Neuronal stem cell (in vitro differentiated cells): Measurements from ENCODE around the gene PADI6.

Experiments used
- DNase-seq: peaks from one replicate; pipeline ENCODE4 v3.0.0-alpha.2; 2013; ENCODE audit warnings: low spot score
- H2AFZ ChIP-seq: one replicate; pipeline ENCODE4 v1.6.1; 2013; ENCODE audit warnings: mild to moderate bottlenecking, low read length, inconsistent platforms
- H2AK5ac ChIP-seq: 2 replicates; pipeline ENCODE4 v1.6.1; 2013; ENCODE audit warnings: low read depth, mild to moderate bottlenecking, inconsistent platforms, low read length, moderate library complexity, mixed read lengths
- H2BK120ac ChIP-seq: 2 replicates; pipeline ENCODE4 v1.6.1; 2013; ENCODE audit warnings: low read depth, mild to moderate bottlenecking, inconsistent platforms, low read length, moderate library complexity, mixed read lengths
- H2BK12ac ChIP-seq: one replicate; pipeline ENCODE4 v1.6.1; 2013; ENCODE audit warnings: low read length, inconsistent platforms
- H2BK15ac ChIP-seq: 2 replicates; pipeline ENCODE4 v1.6.1; 2013; ENCODE audit warnings: mild to moderate bottlenecking, low read length, inconsistent platforms, mixed read lengths
- H2BK5ac ChIP-seq: one replicate; pipeline ENCODE4 v1.6.1; 2013; ENCODE audit warnings: inconsistent platforms, mild to moderate bottlenecking, low read length, moderate library complexity
- H3K14ac ChIP-seq: one replicate; pipeline ENCODE4 v1.6.1; 2013; ENCODE audit warnings: low read length, inconsistent platforms
- H3K18ac ChIP-seq: 2 replicates; pipeline ENCODE4 v1.6.1; 2013; ENCODE audit warnings: low read length, inconsistent platforms
- H3K23ac ChIP-seq: 2 replicates; pipeline ENCODE4 v1.6.1; 2013; ENCODE audit warnings: low read depth, mild to moderate bottlenecking, mixed read lengths, low read length, inconsistent platforms; ENCODE audit not compliant: poor library complexity
- H3K27ac ChIP-seq: replicated peaks from 3 replicates; pipeline ENCODE4 v1.5.1; 2013; ENCODE audit warnings: low read length, inconsistent platforms
- H3K27me3 ChIP-seq, 3 experiments: 2 replicates each; pipeline ENCODE4 v1.6.1; 2013; ENCODE audit warnings: low read length in 3 of 3, mild to moderate bottlenecking in 2 of 3, inconsistent platforms in 1 of 3, low read depth in 1 of 3, mixed read lengths in 1 of 3, moderate library complexity in 1 of 3; ENCODE audit not compliant: control insufficient read depth in 3 of 3, insufficient read depth in 3 of 3
- H3K36me3 ChIP-seq, 2 donors: replicated peaks in 1 of 2; 2 replicates each; pipeline ENCODE4 v1.6.1; 2013; ENCODE audit warnings: low read length in 2 of 2; ENCODE audit not compliant: control insufficient read depth in 2 of 2, insufficient read depth in 2 of 2
- H3K4ac ChIP-seq: 2 replicates; pipeline ENCODE4 v1.6.1; 2013; ENCODE audit warnings: inconsistent platforms, mild to moderate bottlenecking, low read length, moderate library complexity
- H3K4me1 ChIP-seq, 2 donors: 1 replicate in 1 of 2; 2 replicates in 1 of 2; pipeline ENCODE4 v1.6.1; 2013; ENCODE audit warnings: low read length in 2 of 2, low read depth in 1 of 2; ENCODE audit not compliant: control insufficient read depth in 2 of 2, insufficient read depth in 1 of 2
- H3K4me2 ChIP-seq: one replicate; pipeline ENCODE4 v1.6.1; 2013; ENCODE audit warnings: mild to moderate bottlenecking, low read length, inconsistent platforms; ENCODE audit not compliant: insufficient read depth, poor library complexity, severe bottlenecking
- H3K4me3 ChIP-seq, 2 donors: 2 replicates each; pipeline ENCODE4 v1.5.1; 2013; ENCODE audit warnings: low read length in 2 of 2, mild to moderate bottlenecking in 2 of 2, inconsistent platforms in 1 of 2, moderate library complexity in 1 of 2
- H3K79me1 ChIP-seq: one replicate; pipeline ENCODE4 v1.6.1; 2013; ENCODE audit warnings: low read depth, mild to moderate bottlenecking, inconsistent platforms, low read length, moderate library complexity
- H3K9ac ChIP-seq: one replicate; pipeline ENCODE4 v1.6.1; 2013; ENCODE audit warnings: mild to moderate bottlenecking, low read depth, low read length, inconsistent platforms; ENCODE audit not compliant: poor library complexity
- H3K9me3 ChIP-seq, 2 donors: replicated peaks in 1 of 2; 2 replicates each; pipeline versions ENCODE3 to v1.6.1; 2013; ENCODE audit warnings: low read length in 2 of 2, mild to moderate bottlenecking in 2 of 2, inconsistent platforms in 1 of 2, low read depth in 1 of 2, mixed read lengths in 1 of 2, moderate library complexity in 1 of 2; ENCODE audit not compliant: control insufficient read depth in 2 of 2, insufficient read depth in 1 of 2
- H4K8ac ChIP-seq: one replicate; pipeline ENCODE4 v1.6.1; 2013; ENCODE audit warnings: low read depth, mild to moderate bottlenecking, inconsistent platforms, low read length, moderate library complexity
- H4K91ac ChIP-seq: one replicate; pipeline ENCODE4 v1.6.1; 2013; ENCODE audit warnings: low read length, low read depth, mild to moderate bottlenecking, inconsistent platforms; ENCODE audit not compliant: poor library complexity
- WGBS, 2 donors: extraction: QIAGEN DNeasy Blood & Tissue Kit; methylation state at CpG; one replicate each; pipeline ENCODE4 v1.1.7; 2013; ENCODE audit warnings: missing lambda C conversion rate in 2 of 2, mixed read lengths in 1 of 2; ENCODE audit not compliant: insufficient read length in 2 of 2, insufficient replicate concordance in 1 of 2; ENCODE audit errors: extremely low coverage in 2 of 2; 5-methylcytosine and 5-hydroxymethylcytosine counted together

The PADI6 gene

DNA sequence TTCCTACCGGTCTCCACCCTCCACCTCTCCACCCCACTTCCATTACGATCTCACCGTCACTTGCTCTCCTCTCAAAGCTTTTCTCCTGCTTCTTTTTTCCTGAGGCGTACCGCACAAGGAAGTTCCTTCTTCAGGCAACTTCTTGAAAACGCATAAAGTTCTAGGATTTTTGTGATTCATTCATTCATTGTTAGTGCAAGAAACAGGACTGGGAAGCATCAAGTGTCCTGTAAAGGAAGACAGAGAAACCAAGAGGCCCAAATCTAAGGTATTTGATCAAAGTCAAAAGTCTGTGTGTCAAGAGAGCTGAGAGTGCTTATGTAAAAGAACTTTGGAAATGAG, 68.8 kb downstream of the PADI6 start:
- Histone ChIP-seq H2BK12ac (no peak overlapping the region), H3K27ac (no peak overlapping the region), H3K4me3 (peak overlapping the region; percentile 43 to 84), H4K8ac (no peak overlapping the region), H3K4ac (no peak overlapping the region), H2BK15ac (no peak overlapping the region), H2AFZ (peak overlapping the region; percentile 93), H3K9me3 (no peaks in the 10 kb centered on the region), H3K36me3 (peaks cover 8 to 9% of the 10 kb centered on the region in 2 donors), H3K9ac (no peak overlapping the region), H3K23ac (no peak overlapping the region), H2AK5ac (no peak overlapping the region), H2BK120ac (no peak overlapping the region), H3K18ac (no peak overlapping the region), H3K27me3 (peaks cover 0 to 19% (median 6%) of the 10 kb centered on the region in 3 experiments), H3K79me1 (peaks cover 7% of the 10 kb centered on the region), H4K91ac (no peak overlapping the region), H2BK5ac (no peak overlapping the region), H3K14ac (no peak overlapping the region), H3K4me2 (peak overlapping the region; percentile 85), H3K4me1 (peaks cover 14 to 22% of the 10 kb centered on the region in 2 donors)
- no CpG with 5 or more reads among the region's 6 CpGs for WGBS, 2 donors
- DNase-seq, result no peak

DNA sequence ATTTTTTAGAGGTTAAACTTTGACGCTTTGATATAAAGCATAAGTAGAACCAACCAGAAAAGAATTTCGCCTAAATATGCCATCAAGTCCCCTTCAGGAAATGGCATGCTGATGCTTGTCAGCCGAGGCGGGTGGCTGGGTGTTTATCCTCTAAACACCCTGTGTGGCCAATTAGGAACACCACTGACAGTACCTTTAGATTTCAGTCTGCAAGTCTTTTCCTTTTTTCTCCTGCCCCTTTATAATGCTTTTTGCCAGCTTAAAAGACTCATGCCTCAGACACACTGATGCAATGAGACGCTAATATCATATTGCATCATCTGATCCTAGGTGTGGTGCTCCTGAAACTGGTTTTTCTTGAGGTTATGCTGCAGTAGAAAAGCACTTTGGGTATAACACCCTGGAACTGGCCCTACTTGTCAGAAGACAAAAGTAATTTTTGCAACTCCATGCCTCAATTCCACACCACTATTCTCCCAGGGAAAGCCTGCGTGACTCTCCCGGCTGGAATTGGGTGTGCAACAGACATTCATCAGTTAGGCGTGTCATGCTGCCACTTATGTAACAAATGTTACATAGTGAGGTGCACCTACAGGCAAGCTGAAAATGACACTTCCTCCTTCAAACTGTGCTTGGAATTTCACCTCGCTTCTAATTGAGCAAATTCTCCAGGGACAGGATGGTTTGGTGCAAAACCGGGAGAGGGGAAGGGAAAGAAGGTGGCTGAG, 69.4 kb downstream of the PADI6 start:
- Histone ChIP-seq H2BK120ac (no peak overlapping the region), H3K4me2 (no peak overlapping the region), H3K27ac (no peak overlapping the region), H3K23ac (no peak overlapping the region), H2BK15ac (no peak overlapping the region), H3K4me3 (no peak overlapping the region), H3K4me1 (peaks cover 13 to 15% of the 10 kb centered on the region in 2 donors), H4K8ac (no peak overlapping the region), H2AFZ (no peak overlapping the region), H3K9me3 (no peaks in the 10 kb centered on the region), H3K4ac (no peak overlapping the region), H2BK12ac (no peak overlapping the region), H3K79me1 (peaks cover 7% of the 10 kb centered on the region), H2BK5ac (no peak overlapping the region), H2AK5ac (no peak overlapping the region), H3K14ac (no peak overlapping the region), H3K18ac (no peak overlapping the region), H4K91ac (no peak overlapping the region), H3K9ac (no peak overlapping the region), H3K36me3 (peaks cover 2 to 3% of the 10 kb centered on the region in 2 donors), H3K27me3 (peaks cover 0 to 23% (median 6%) of the 10 kb centered on the region in 3 experiments)
- no peak for DNase-seq
- no CpG with 5 or more reads among the region's 10 CpGs for WGBS, 2 donors

DNA sequence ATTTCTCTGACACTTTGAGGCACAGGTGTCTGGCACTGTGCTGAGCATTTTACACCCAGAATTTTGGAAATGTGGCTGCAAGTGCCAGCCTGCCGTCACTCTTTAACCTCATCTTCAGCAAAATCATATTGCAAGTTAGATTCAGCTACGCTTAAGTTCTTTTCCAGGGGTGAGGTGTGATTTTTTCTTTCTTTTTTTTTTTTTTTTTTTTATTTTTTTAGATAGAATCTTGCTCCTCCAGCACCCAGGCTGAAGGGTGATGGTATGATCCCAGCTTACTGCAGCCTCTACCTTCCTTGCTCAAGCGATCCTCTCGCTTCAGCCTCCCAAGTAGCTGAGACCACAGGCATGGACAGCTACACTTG, 70.0 kb downstream of the PADI6 start:
- Histone ChIP-seq H3K14ac (no peak overlapping the region), H2BK15ac (no peak overlapping the region), H3K18ac (no peak overlapping the region), H3K27me3 (peaks cover 0 to 24% (median 6%) of the 10 kb centered on the region in 3 experiments), H3K79me1 (peaks cover 7% of the 10 kb centered on the region), H2AFZ (no peak overlapping the region), H3K4me2 (no peak overlapping the region), H4K8ac (no peak overlapping the region), H2BK120ac (no peak overlapping the region), H3K4ac (no peak overlapping the region), H3K4me3 (no peak overlapping the region), H3K9me3 (no peaks in the 10 kb centered on the region), H2BK12ac (no peak overlapping the region), H4K91ac (no peak overlapping the region), H3K9ac (no peak overlapping the region), H2AK5ac (no peak overlapping the region), H3K4me1 (peaks cover 7 to 12% of the 10 kb centered on the region in 2 donors), H2BK5ac (no peak overlapping the region), H3K23ac (no peak overlapping the region), H3K36me3 (no peaks in the 10 kb centered on the region), H3K27ac (no peak overlapping the region)
- DNase-seq, result no peak
- WGBS, 2 donors, result no CpG with 5 or more reads among the region's 4 CpGs

DNA sequence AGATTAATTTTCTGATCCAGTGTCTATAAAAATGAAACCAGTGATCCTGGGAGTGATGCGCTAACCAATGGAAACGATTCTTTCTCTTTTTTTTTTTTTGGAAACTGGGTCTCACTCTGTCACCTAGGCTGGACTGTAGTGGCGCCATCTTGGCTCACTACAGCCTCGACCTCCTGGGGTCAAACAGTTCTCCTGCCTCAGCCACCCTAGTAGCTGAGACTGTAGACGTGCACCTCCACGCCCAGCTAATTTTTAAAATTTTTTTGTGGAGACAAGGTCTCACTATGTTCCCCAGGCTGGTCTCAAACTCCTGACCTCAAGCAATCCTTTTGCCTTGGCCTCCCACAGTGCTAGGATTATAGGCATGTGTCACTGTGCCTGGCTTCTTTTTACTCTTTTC, 70.8 kb downstream of the PADI6 start:
- no peak overlapping the region for H4K8ac ChIP-seq
- H3K27ac ChIP-seq, result no peak overlapping the region
- no peak for DNase-seq
- peaks cover 7 to 12% of the 10 kb centered on the region in 2 donors for H3K4me1 ChIP-seq
- H3K79me1 ChIP-seq, result peaks cover 7% of the 10 kb centered on the region
- no peak overlapping the region for H3K9ac ChIP-seq
- H3K36me3 ChIP-seq, result no peaks in the 10 kb centered on the region
- no CpG with 5 or more reads among the region's 6 CpGs for WGBS, 2 donors
- no peak overlapping the region for H3K4me3 ChIP-seq
- no peak overlapping the region for H3K4me2 ChIP-seq
- no peaks in the 10 kb centered on the region for H3K9me3 ChIP-seq
- H2BK15ac ChIP-seq, result no peak overlapping the region
- H3K27me3 ChIP-seq, result peaks cover 0 to 31% (median 6%) of the 10 kb centered on the region in 3 experiments
- no peak overlapping the region for H2AFZ ChIP-seq
- no peak overlapping the region for H2AK5ac ChIP-seq
- H2BK120ac ChIP-seq, result no peak overlapping the region
- no peak overlapping the region for H3K4ac ChIP-seq
- H2BK12ac ChIP-seq, result no peak overlapping the region
- no peak overlapping the region for H2BK5ac ChIP-seq
- H3K18ac ChIP-seq, result no peak overlapping the region
- H4K91ac ChIP-seq, result no peak overlapping the region
- H3K23ac ChIP-seq, result no peak overlapping the region
- H3K14ac ChIP-seq, result no peak overlapping the region
